Activated T-cell treated with anti-CD3 and anti-CD28 coated beads, Interleukin-2, amount 50 U/mL, for 24 hours (primary cell): ENCODE results near the gene LPCAT2.

ENCODE experiments used
- DNase-seq: peaks from one replicate; pipeline ENCODE4 v3.0.0-alpha.2; 2020
- H3K27ac Mint-ChIP-seq: 2 replicates; pipeline ENCODE4 v1.8.0; 2020; ENCODE audit warnings: mild to moderate bottlenecking, mixed read lengths
- H3K27me3 Mint-ChIP-seq: 2 replicates; pipeline ENCODE4 v1.8.0; 2020; ENCODE audit warnings: mixed read lengths
- H3K36me3 Mint-ChIP-seq: 2 replicates; pipeline ENCODE4 v1.8.0; 2020; ENCODE audit warnings: low read depth, mixed read lengths
- H3K4me1 Mint-ChIP-seq: 2 replicates; pipeline ENCODE4 v1.8.0; 2020; ENCODE audit warnings: low read depth, mixed read lengths
- H3K4me3 Mint-ChIP-seq: 2 replicates; pipeline ENCODE4 v1.8.0; 2020; ENCODE audit warnings: mild to moderate bottlenecking, moderate library complexity, mixed read lengths
- H3K9me3 Mint-ChIP-seq: 2 replicates; pipeline ENCODE4 v1.8.0; 2020; ENCODE audit warnings: mixed read lengths

Gene LPCAT2

DNA sequence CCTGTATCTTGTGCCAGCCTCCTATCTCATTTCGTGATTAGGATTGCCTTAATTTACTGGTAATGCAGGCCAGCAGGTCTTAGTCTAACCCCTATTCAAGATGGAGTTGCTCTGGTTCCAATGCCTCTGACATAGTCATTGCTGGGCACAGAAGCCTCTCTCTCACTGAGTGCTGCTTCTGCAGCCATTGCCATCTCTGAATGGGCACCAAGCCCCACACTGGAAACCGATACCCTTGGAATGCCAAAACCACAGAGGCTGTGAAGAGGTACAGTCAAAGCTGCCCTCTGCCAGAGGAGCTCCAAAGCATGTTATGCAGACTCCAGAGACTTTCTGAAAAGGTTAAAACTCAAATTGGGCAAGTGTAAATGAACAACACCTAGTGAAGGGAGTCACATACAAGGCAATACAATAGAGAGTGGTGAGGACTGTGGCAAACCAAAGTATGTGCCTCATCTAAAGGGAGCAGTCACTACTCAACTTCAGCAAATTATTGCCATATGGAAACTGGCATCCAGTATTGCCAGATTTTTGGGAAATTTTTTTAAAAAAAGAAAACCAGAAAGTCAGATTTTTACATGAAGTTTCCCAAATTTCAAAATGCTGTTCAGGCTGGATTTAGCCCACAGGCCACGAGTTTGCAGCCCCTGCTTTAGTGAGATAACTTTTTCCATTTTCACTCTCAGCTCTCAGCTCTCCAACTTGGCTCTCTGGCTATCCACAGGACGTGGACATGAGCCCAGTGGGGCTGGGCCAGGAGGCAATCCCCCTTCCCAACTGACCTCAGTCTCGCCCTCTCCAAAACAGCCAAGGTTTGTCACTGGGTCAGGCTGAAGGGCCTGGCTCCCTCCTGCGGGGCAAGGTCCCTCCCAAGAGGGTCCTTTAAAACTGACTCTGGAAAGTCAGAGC is 32.0 kb upstream of the LPCAT2 start:
- no peak overlapping the region for H3K4me3 Mint-ChIP-seq
- peaks cover 6% of the 10 kb centered on the region for H3K4me1 Mint-ChIP-seq
- H3K9me3 Mint-ChIP-seq = no peaks in the 10 kb centered on the region
- H3K27ac Mint-ChIP-seq = no peak overlapping the region
- no peaks in the 10 kb centered on the region for H3K36me3 Mint-ChIP-seq
- no peak for DNase-seq
- H3K27me3 Mint-ChIP-seq = peaks cover 44% of the 10 kb centered on the region

DNA sequence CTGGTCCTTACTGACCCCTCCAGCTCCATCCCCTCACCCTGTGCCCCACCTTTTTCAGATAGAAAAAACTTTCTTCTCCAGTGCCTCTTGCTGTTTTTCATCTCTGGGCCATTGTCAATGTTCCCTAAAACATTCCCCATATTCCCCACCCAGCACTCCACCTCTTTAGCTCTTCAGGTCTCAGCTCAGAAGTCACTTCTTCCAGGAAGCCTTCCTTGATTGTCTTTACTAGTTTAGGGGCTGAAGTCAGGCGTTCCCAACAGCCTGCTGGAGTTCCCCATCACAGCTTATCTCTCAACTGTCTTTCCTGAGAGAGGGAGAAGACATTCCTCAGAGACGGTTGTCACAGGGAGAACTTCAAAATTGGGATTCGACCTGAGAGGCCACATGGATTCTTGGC is 31.1 kb upstream of the LPCAT2 start:
- Mint-ChIP-seq H3K27ac (no peak overlapping the region), H3K9me3 (no peaks in the 10 kb centered on the region), H3K4me3 (no peak overlapping the region), H3K4me1 (peaks cover under 1% of the 10 kb centered on the region), H3K27me3 (peaks cover 51% of the 10 kb centered on the region), H3K36me3 (no peaks in the 10 kb centered on the region)
- DNase-seq = no peak

DNA sequence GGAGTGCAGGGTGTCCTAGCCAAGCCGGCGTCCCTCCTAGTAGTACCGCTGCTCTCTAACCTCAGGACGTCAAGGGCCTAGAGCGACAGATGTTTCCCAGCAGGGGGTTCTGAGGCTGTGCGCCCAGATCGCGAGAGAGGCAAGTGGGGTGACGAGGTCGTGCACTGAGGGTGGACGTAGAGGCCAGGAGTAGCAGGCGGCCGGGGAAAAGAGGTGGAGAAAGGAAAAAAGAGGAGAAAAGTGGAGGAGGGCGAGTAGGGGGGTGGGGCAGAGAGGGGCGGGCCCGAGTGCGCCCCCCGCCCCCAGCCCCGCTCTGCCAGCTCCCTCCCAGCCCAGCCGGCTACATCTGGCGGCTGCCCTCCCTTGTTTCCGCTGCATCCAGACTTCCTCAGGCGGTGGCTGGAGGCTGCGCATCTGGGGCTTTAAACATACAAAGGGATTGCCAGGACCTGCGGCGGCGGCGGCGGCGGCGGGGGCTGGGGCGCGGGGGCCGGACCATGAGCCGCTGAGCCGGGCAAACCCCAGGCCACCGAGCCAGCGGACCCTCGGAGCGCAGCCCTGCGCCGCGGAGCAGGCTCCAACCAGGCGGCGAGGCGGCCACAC is 29.9 kb upstream of the LPCAT2 start, which contains the start of gene MMP2:
TSS of gene MMP2 (plus strand) at position 372 of the 603 bp plus-strand sequence. CDS start 282 bp downstream, outside the sequence.
- H3K4me3 Mint-ChIP-seq = no peak within 1 kb of the TSS
- no peak for DNase-seq
- no peaks in the 10 kb centered on the region for H3K4me1 Mint-ChIP-seq
- no peaks in the 10 kb centered on the region for H3K9me3 Mint-ChIP-seq
- H3K27ac Mint-ChIP-seq = no peak within 1 kb of the TSS
- H3K36me3 Mint-ChIP-seq = no peaks in the 10 kb centered on the region
- H3K27me3 Mint-ChIP-seq = peaks cover 57% of the 10 kb centered on the region

DNA sequence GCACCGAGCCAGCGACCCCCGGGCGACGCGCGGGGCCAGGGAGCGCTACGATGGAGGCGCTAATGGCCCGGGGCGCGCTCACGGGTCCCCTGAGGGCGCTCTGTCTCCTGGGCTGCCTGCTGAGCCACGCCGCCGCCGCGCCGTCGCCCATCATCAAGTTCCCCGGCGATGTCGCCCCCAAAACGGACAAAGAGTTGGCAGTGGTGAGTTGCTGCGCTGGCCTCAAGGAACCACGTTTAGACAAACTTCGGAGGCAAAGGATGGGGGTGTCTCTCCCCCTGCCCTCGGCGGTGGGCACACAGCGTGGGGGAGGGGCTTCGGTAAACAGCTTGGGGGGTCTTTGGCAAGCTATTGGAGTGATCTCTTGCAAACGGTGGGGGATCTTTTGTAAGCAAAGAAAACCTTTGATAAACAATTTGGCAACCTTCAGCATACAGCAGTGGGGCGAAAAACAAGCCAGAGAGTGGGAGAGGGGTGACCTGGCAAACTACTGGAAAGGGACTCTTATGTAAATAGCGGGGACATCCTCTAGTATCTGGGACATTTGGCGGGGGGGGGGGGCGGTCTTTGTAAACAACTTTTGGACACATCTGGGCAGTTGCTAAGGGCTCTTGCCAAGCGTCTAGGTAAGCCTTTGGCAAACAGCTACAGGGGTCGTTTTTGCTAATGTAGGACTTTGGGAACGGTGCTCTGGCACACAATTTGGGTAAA is 29.3 kb upstream of the LPCAT2 start:
- no peak overlapping the region for H3K4me3 Mint-ChIP-seq
- H3K27me3 Mint-ChIP-seq = peaks cover 57% of the 10 kb centered on the region
- H3K27ac Mint-ChIP-seq = no peak overlapping the region
- H3K9me3 Mint-ChIP-seq = no peaks in the 10 kb centered on the region
- H3K36me3 Mint-ChIP-seq = no peaks in the 10 kb centered on the region
- no peak for DNase-seq
- no peaks in the 10 kb centered on the region for H3K4me1 Mint-ChIP-seq

DNA sequence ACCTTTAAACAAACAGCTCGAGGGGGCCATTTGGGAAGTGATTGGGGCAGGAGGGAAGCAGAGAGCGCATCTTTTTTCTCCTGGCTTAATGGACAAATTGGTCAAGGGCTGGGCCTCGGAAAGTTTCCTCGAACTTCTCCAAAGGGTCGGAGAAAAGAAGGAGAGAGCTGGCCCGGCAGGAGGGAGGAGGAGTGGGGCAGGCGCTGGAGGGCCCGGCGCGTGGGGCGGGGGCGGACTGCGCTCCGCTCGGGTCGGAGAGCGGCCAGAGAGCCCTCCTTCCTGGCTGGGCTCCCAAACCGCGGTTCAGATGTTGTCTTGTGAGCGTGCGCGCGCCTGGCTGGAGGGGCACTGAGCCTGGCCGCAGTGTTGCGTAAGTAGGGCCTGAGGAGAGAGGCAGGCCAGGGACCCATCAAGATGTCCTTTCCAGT is 28.6 kb upstream of the LPCAT2 start:
- H3K36me3 Mint-ChIP-seq = no peaks in the 10 kb centered on the region
- DNase-seq = no peak
- H3K27ac Mint-ChIP-seq = no peak overlapping the region
- no peaks in the 10 kb centered on the region for H3K9me3 Mint-ChIP-seq
- no peak overlapping the region for H3K4me3 Mint-ChIP-seq
- peaks cover 61% of the 10 kb centered on the region for H3K27me3 Mint-ChIP-seq
- H3K4me1 Mint-ChIP-seq = no peaks in the 10 kb centered on the region

DNA sequence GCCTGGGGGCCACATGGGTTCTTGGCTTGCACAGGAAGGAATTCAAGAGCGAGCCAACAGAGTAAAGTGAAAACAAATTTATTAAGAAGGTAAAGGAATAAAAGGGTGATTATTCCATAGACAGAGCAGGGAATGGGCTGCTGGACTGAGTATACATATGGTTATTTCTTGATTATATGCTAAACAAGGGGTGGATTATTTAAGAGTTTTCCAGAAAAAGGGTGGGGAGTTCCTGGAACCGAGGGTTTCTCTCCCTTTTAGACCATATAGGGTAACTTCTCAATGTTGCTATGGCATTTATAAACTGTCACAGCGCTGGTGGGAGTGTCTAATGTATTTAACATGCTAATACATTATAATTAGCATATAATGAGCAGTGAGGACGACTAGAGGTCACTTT is 27.8 kb upstream of the LPCAT2 start:
- H3K4me1 Mint-ChIP-seq = no peaks in the 10 kb centered on the region
- no peak overlapping the region for H3K27ac Mint-ChIP-seq
- no peaks in the 10 kb centered on the region for H3K9me3 Mint-ChIP-seq
- H3K36me3 Mint-ChIP-seq = no peaks in the 10 kb centered on the region
- no peak for DNase-seq
- H3K27me3 Mint-ChIP-seq = peaks cover 61% of the 10 kb centered on the region
- no peak overlapping the region for H3K4me3 Mint-ChIP-seq

DNA sequence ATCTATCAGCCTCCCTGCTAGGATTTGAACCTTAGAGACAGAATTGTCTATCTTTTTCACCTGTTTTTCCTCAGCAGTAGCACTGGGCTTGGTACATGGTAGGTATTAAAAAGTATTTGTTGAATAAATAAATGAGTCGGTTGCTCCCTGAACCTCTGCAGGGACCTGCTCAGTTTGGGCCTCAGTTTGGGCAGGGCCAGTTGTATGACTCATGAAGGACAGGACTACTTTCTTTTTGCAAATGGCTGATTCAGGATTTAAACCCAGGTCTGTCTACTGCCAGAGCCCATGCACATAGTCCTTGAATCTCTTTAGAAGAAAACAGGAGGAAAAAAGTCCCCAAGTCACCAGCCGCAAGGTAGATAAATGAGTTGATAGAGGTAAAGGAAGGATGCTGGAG is 26.8 kb upstream of the LPCAT2 start:
- H3K27me3 Mint-ChIP-seq = peaks cover 56% of the 10 kb centered on the region
- no peak overlapping the region for H3K27ac Mint-ChIP-seq
- no peaks in the 10 kb centered on the region for H3K9me3 Mint-ChIP-seq
- no peaks in the 10 kb centered on the region for H3K4me1 Mint-ChIP-seq
- no peaks in the 10 kb centered on the region for H3K36me3 Mint-ChIP-seq
- H3K4me3 Mint-ChIP-seq = no peak overlapping the region
- no peak for DNase-seq

DNA sequence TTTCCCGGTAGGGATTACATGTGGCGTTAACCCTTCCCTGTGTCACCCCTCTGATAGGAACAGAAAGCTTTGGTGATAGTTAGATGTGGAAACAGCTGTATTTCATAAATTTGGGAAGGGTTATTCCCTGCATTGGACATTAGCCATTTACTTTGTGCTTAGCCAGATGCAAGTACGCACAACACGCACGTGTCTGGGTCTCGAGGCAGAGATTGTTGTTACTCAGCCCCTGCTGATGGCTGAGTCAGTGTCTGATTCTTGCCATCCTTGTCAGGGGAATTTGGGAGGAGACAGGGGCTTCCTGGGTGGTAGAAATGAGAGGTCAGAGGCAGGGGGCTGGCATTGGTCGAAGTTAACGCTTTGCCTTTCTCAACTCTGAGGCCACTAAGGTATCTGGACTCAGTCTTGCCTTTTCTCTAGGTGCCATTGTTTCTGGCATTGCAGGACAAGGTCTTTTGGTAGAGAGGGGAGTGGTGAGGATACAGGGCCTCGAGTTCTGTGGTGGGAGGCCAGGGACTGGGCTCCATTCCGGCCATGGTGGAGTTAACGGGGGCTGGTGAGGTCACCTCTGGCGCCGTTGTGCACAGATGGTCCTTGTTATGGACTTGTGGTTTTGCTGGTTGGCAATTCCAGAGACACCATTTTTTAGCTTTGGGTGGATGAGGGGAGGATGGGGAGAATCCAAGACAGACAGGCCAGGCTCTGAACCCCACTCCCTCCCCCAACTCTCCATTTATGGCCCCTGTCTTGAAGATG is 21.6 kb upstream of the LPCAT2 start:
- Mint-ChIP-seq H3K9me3 (no peaks in the 10 kb centered on the region), H3K27me3 (peaks cover 13% of the 10 kb centered on the region), H3K36me3 (no peaks in the 10 kb centered on the region), H3K4me1 (no peaks in the 10 kb centered on the region), H3K4me3 (no peak overlapping the region), H3K27ac (no peak overlapping the region)
- DNase-seq = no peak

DNA sequence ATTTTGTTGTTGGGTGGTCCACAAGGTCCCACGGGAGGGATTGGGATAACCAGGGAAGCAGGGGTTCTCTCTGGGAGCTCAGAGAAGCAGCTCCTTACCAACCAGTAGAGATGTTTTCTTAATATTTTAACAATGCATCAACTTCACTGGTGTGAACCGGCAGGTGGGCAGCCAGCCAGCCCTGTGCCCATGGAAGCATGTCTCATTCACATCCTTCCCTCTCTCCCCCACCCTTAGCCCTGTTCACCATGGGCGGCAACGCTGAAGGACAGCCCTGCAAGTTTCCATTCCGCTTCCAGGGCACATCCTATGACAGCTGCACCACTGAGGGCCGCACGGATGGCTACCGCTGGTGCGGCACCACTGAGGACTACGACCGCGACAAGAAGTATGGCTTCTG is 20.6 kb upstream of the LPCAT2 start:
- Mint-ChIP-seq H3K27me3 (peaks cover 4% of the 10 kb centered on the region), H3K4me3 (no peak overlapping the region), H3K4me1 (no peaks in the 10 kb centered on the region), H3K27ac (no peak overlapping the region), H3K9me3 (no peaks in the 10 kb centered on the region), H3K36me3 (no peaks in the 10 kb centered on the region)
- DNase-seq = no peak

DNA sequence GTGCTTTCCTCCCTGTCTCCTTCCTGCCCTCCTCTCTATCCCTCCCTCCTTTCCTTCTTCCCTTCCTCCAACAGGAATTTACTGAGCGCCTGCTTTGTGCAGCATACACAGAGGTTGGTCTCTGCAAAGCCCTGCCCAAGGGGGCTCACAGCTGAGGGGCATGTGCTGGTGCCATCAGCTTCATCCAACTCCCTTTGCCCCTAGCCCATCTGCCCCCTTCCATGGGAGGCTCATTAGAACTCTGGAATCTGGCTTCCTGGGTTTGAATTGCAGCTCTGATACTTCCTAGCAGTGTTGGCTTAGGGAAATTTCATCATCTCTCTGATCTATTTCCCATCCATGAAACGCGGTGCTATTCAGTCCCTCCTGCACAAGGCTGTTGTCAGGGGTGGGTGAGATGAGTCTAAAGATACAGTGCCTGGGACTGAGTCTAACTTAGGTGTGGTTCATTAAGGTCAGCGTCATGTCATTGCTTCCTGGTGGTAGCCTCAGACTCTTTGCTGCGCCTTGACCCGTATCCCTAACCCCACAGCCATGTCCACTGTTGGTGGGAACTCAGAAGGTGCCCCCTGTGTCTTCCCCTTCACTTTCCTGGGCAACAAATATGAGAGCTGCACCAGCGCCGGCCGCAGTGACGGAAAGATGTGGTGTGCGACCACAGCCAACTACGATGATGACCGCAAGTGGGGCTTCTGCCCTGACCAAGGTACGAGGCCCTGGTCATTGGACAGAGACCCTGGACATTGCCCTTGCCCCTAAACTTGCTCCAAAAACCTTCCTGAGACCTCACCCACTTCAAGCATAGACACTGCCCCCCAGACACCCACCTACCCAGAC is 19.5 kb upstream of the LPCAT2 start:
- Mint-ChIP-seq H3K36me3 (no peaks in the 10 kb centered on the region), H3K27me3 (peaks cover 4% of the 10 kb centered on the region), H3K27ac (no peak overlapping the region), H3K4me1 (no peaks in the 10 kb centered on the region), H3K4me3 (no peak overlapping the region), H3K9me3 (no peaks in the 10 kb centered on the region)
- no peak for DNase-seq

DNA sequence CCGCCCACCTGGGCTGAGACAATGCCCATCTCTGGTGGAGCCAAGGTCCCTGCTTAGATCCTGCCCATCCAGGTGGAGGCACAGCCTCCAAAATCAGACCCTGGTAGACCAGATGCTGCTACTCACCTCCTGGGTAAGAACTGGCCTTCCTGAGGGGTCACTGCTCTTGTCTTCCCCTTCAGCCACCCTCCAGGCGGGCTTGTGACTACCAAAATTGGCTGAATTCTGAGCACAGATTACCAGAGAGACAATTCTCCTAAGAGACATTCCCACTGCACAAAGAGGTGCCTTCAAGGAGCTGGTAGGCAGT is 19.0 kb upstream of the LPCAT2 start:
- DNase-seq = no peak
- Mint-ChIP-seq H3K4me3 (no peak overlapping the region), H3K4me1 (no peaks in the 10 kb centered on the region), H3K36me3 (no peaks in the 10 kb centered on the region), H3K9me3 (no peaks in the 10 kb centered on the region), H3K27me3 (peaks cover under 1% of the 10 kb centered on the region), H3K27ac (no peak overlapping the region)

DNA sequence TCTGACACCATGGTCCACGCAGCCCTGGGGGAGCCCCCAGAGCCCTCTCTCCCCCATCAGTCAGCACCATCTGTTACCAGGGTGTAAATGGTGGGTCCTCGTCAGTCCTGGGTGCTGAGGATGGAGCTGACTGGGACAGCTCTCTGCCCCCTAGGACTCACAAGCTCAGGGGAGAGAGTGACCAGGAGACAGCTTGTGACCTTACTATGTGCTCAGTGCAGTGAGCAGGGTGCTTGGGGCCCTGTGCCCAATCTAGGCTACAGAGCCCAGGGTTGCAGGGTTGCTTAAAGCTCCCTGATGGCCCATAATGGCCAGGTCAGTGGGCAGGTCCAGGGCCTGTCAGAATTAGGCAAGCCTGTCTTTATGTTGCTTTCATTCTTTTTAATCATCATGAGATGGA is 18.6 kb upstream of the LPCAT2 start:
- no peak overlapping the region for H3K4me3 Mint-ChIP-seq
- no peak for DNase-seq
- H3K9me3 Mint-ChIP-seq = no peaks in the 10 kb centered on the region
- H3K27ac Mint-ChIP-seq = no peak overlapping the region
- H3K4me1 Mint-ChIP-seq = no peaks in the 10 kb centered on the region
- no peaks in the 10 kb centered on the region for H3K36me3 Mint-ChIP-seq
- H3K27me3 Mint-ChIP-seq = no peaks in the 10 kb centered on the region

DNA sequence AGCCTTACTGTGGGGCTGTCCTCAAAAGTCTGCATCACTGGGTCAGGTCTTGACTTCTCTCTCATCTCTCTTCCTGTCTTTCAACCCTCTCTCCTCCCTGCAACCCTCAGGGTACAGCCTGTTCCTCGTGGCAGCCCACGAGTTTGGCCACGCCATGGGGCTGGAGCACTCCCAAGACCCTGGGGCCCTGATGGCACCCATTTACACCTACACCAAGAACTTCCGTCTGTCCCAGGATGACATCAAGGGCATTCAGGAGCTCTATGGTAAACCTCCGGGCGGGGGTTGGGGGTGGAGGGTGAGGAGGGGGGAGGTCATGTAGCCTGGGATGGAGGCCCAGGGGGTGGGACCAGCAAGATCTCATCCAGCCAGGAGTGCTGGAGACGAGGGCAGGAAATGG is 17.2 kb upstream of the LPCAT2 start:
- Mint-ChIP-seq H3K9me3 (no peaks in the 10 kb centered on the region), H3K4me1 (no peaks in the 10 kb centered on the region), H3K27me3 (no peaks in the 10 kb centered on the region), H3K36me3 (no peaks in the 10 kb centered on the region), H3K27ac (no peak overlapping the region), H3K4me3 (no peak overlapping the region)
- no peak for DNase-seq
